IMR-90 (cell line): ENCODE results near the gene THADA. TPM values are rescaled to one million over a fixed set of nuclear protein-coding genes. Genes with fewer than 3 reads are reported as not detected.

ENCODE experiments used
- ATAC-seq: fragments of 200-7000 bp; cut with Tn5 transposase; 2 replicates; pipeline ENCODE4 v1.9.1; 2020; ENCODE audit warnings: low read depth, mild to moderate bottlenecking, moderate library complexity
- BruUV-seq: library from RNA; stranded (reverse); fragments of 400-500 nt; replicated peaks from 2 replicates; lab custom pipeline; 2021; lab: Mats Ljungman, UMichigan
- CTCF ChIA-PET: fragments of 300-600 bp; formaldehyde crosslinking; extraction: SDS; loops from one replicate; lab custom pipeline; 2021; ENCODE audit warnings: antibody characterized with exemption; lab: Yijun Ruan, JAX
- POLR2A ChIA-PET: fragments of 300-600 bp; sonication (Branson Sonifier 250); formaldehyde crosslinking; loops from one replicate; lab custom pipeline; 2022; ENCODE audit warnings: antibody characterized with exemption; ENCODE audit not compliant: unreplicated experiment; lab: Charles Lee
- DNase-seq: peaks from one replicate; pipeline ENCODE4 v3.0.0; 2013
- H2AFZ ChIP-seq: replicated peaks from 2 replicates; pipeline ENCODE3; 2013; ENCODE audit warnings: low read length, mild to moderate bottlenecking; ENCODE audit not compliant: poor library complexity
- H2AK5ac ChIP-seq: 2 replicates; pipeline ENCODE4 v1.6.1; 2013; ENCODE audit warnings: low read depth, low read length, inconsistent platforms
- H2AK9ac ChIP-seq: replicated peaks from 2 replicates; pipeline ENCODE3; 2013; ENCODE audit warnings: mild to moderate bottlenecking, low read depth, low read length, moderate library complexity; ENCODE audit not compliant: poor library complexity
- H2BK120ac ChIP-seq: 2 replicates; pipeline ENCODE4 v1.6.1; 2013; ENCODE audit warnings: low read depth, low read length, inconsistent platforms
- H2BK15ac ChIP-seq: 3 replicates; pipeline ENCODE4 v1.6.1; 2013; ENCODE audit warnings: low read depth, low read length, inconsistent platforms
- H2BK20ac ChIP-seq: 2 replicates; pipeline ENCODE4 v1.6.1; 2013; ENCODE audit warnings: low read depth, mild to moderate bottlenecking, inconsistent platforms, low read length, moderate library complexity
- H2BK5ac ChIP-seq: 2 replicates; pipeline ENCODE4 v1.6.1; 2013; ENCODE audit warnings: mild to moderate bottlenecking, low read depth, low read length, inconsistent platforms; ENCODE audit not compliant: poor library complexity, severe bottlenecking
- H3K14ac ChIP-seq: replicated peaks from 2 replicates; pipeline ENCODE4 v1.6.1; 2013; ENCODE audit warnings: low read depth, low read length, inconsistent platforms
- H3K18ac ChIP-seq: 2 replicates; pipeline ENCODE4 v1.6.1; 2013; ENCODE audit warnings: low read depth, low read length, control low read depth
- H3K23ac ChIP-seq: 2 replicates; pipeline ENCODE4 v1.6.1; 2013; ENCODE audit warnings: low read depth, low read length, inconsistent platforms
- H3K27ac ChIP-seq: 2 replicates; pipeline ENCODE4 v1.5.1; 2013; ENCODE audit warnings: mild to moderate bottlenecking, control low read depth, low read length; ENCODE audit not compliant: insufficient read depth
- H3K27me3 ChIP-seq: 2 replicates; pipeline ENCODE4 v1.6.1; 2013; ENCODE audit warnings: low read length; ENCODE audit not compliant: control insufficient read depth, insufficient read depth
- H3K36me3 ChIP-seq: 2 replicates; pipeline ENCODE4 v1.6.1; 2013; ENCODE audit warnings: low read length, mixed read lengths; ENCODE audit not compliant: control insufficient read depth, insufficient read depth
- H3K4ac ChIP-seq: 2 replicates; pipeline ENCODE4 v1.6.1; 2013; ENCODE audit warnings: low read depth, low read length, inconsistent platforms
- H3K4me1 ChIP-seq: 2 replicates; pipeline ENCODE4 v1.6.1; 2013; ENCODE audit warnings: low read length, mixed read lengths; ENCODE audit not compliant: control insufficient read depth, insufficient read depth
- H3K4me2 ChIP-seq: 2 replicates; pipeline ENCODE4 v1.6.1; 2013; ENCODE audit warnings: low read depth, mild to moderate bottlenecking, control low read depth, low read length, moderate library complexity
- H3K4me3 ChIP-seq: 2 replicates; pipeline ENCODE4 v1.5.1; 2013; ENCODE audit warnings: low read depth, mild to moderate bottlenecking, control low read depth, low read length, moderate library complexity; ENCODE audit not compliant: insufficient read depth
- H3K56ac ChIP-seq: 2 replicates; pipeline ENCODE4 v1.6.1; 2013; ENCODE audit warnings: low read length, inconsistent platforms; ENCODE audit not compliant: insufficient read depth; ENCODE audit errors: extremely low read depth
- H3K79me1 ChIP-seq, 2 experiments: 2 replicates each; pipeline ENCODE4 v1.6.1; 2013; ENCODE audit warnings: low read length in 2 of 2, inconsistent platforms in 1 of 2, low read depth in 1 of 2
- H3K9ac ChIP-seq: 2 replicates; pipeline ENCODE4 v1.6.1; 2013; ENCODE audit warnings: low read depth, low read length, control low read depth
- H3K9me1 ChIP-seq: 2 replicates; pipeline ENCODE4 v1.6.1; 2013; ENCODE audit warnings: low read length, inconsistent platforms; ENCODE audit not compliant: insufficient read depth
- H3K9me3 ChIP-seq: 2 replicates; pipeline ENCODE4 v1.6.1; 2013; ENCODE audit warnings: low read length; ENCODE audit not compliant: control insufficient read depth, insufficient read depth
- H4K20me1 ChIP-seq: 2 replicates; pipeline ENCODE4 v1.6.1; 2013; ENCODE audit warnings: low read length, inconsistent platforms; ENCODE audit not compliant: insufficient read depth
- H4K5ac ChIP-seq: 2 replicates; pipeline ENCODE4 v1.6.1; 2013; ENCODE audit warnings: mild to moderate bottlenecking, low read depth, low read length, control low read depth
- H4K8ac ChIP-seq, 2 experiments: 2 replicates each; pipeline ENCODE4 v1.6.1; 2013; ENCODE audit warnings: low read depth in 2 of 2, low read length in 2 of 2, control low read depth in 1 of 2, inconsistent platforms in 1 of 2
- H4K91ac ChIP-seq: 2 replicates; pipeline ENCODE4 v1.6.1; 2013; ENCODE audit warnings: low read depth, low read length, inconsistent platforms; ENCODE audit not compliant: insufficient read depth
- CHD1 ChIP-seq: IDR thresholded peaks from 2 replicates; pipeline ENCODE4 v1.6.1; 2012; ENCODE audit warnings: low read depth, low read length, improper control_type of control experiment
- CTCF ChIP-seq: conservative IDR thresholded peaks from 2 replicates; pipeline ENCODE4 v1.5.1; 2012; ENCODE audit warnings: mild to moderate bottlenecking, low read depth, low read length, improper control_type of control experiment
- MAZ ChIP-seq: IDR thresholded peaks from 2 replicates; pipeline ENCODE4 v1.6.1; 2012; ENCODE audit warnings: low read depth, mild to moderate bottlenecking, low read length, improper control_type of control experiment, moderate library complexity, borderline replicate concordance
- NFE2L2 ChIP-seq: fragments of 150-350 bp; IDR thresholded peaks from 2 replicates; pipeline ENCODE4 v1.6.1; 2016; ENCODE audit warnings: low read depth, mild to moderate bottlenecking, low read length
- SMC3 ChIP-seq: fragments of 150-350 bp; IDR thresholded peaks from 2 replicates; pipeline ENCODE4 v1.6.1; 2016; ENCODE audit warnings: low read depth, mild to moderate bottlenecking, antibody characterized with exemption, low read length, moderate library complexity
- WGBS, 2 experiments: methylation state at CpG; one replicate each; pipeline versions ENCODE4 v1.1.5 to v1.1.7; 2013; ENCODE audit warnings: missing lambda C conversion rate in 2 of 2; ENCODE audit not compliant: insufficient read length in 1 of 2; ENCODE audit errors: extremely low coverage in 2 of 2; 5-methylcytosine and 5-hydroxymethylcytosine counted together
- dilution Hi-C: fragments of 300-500 bp; cut with HindIII; formaldehyde crosslinking; loops from one replicate; pipeline ENCODE4 v1.14.3; 2018; ENCODE audit warnings: low sequenced_read_pairs; ENCODE audit not compliant: unreplicated experiment
- in situ Hi-C: fragments of 300-500 bp; cut with MboI; formaldehyde crosslinking; loops from 3 replicates; pipeline ENCODE4 v1.14.3; 2019; ENCODE audit warnings: low sequenced_read_pairs, inconsistent platforms, mixed read lengths
- intact Hi-C: fragments of 100-400 bp; cut with micrococcal nuclease; formaldehyde crosslinking; loops from 2 replicates; pipeline ENCODE4 v1.10.0; 2022
- polyA plus RNA-seq, 3 experiments: library from polyadenylated mRNA; depleted of rRNA; stranded (reverse); fragments of >200 nt; gene quantifications; 2 replicates each; pipeline ENCODE4 v1.2.3, GENCODE V29; 2012; ENCODE audit warnings: low replicate concordance in 1 of 3
- total RNA-seq: library from RNA; depleted of rRNA; stranded (reverse); fragments of >200 nt; gene quantifications from 2 replicates; pipeline ENCODE4 v1.2.3, GENCODE V29; 2012

The THADA gene
- total and polyA plus RNA-seq, 2 of the 4 experiments (the other 2 are of a cell fraction) = 10.5 to 21.3 TPM

DNA sequence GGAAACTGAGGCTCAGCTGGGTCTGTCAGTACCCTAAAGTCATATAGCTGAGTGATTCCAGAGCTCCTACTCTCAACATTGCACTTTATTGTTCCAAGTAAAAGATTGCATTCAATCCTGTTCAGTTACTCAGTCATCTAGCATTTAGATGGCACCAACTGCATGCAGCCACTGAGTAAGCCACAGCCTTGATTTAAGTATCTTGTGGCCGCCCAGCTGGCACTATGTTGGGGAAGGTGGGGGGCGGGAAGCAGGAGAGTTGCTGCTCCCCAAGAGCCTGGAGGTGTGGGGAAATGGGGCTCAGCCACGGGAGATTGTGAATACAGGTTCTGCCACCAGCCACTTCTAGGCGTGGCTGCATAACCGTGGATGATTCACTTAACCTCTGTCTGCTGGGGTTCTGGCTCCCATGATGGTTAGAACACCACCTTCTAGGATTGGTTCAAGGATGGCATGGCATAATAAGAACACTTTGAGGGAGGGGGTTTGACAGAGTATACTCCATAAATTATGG, 386.6 kb downstream of the THADA start:
- H3K79me1 ChIP-seq = no peaks in the 10 kb centered on the region
- no peak overlapping the region for H3K4me2 ChIP-seq
- ChIA-PET CTCF (interaction anchor here (1.3 kb wide), 1 partner anchor 21 kb away, joined by 4 read pairs; no protein-coding TSS in a partner anchor), POLR2A (no interaction called here)
- no peaks in the 10 kb centered on the region for H4K20me1 ChIP-seq
- DNase-seq (no peak), ATAC-seq (no peak)
- H4K8ac ChIP-seq = no peak overlapping the region
- H3K9ac ChIP-seq = no peak overlapping the region
- H3K36me3 ChIP-seq = no peaks in the 10 kb centered on the region
- intact Hi-C loops (no loop called here), in situ Hi-C loops (no loop called here), dilution Hi-C loops (no loop called here)
- no peaks in the 10 kb centered on the region for H3K9me3 ChIP-seq
- no TSS peak for BruUV-seq
- H3K4me3 ChIP-seq = no peak overlapping the region
- H2AK5ac ChIP-seq = no peak overlapping the region
- no peak overlapping the region for H4K91ac ChIP-seq
- no peak overlapping the region for H3K23ac ChIP-seq
- peaks cover 6% of the 10 kb centered on the region; the same call in 1 of the 2 replicates for H3K9me1 ChIP-seq
- no peak overlapping the region for H2BK120ac ChIP-seq
- H3K56ac ChIP-seq = no peak overlapping the region
- TF ChIP-seq NFE2L2 (no peak), CTCF (no peak), MAZ (no peak), SMC3 (no peak), CHD1 (no peak)
- H3K4ac ChIP-seq = no peak overlapping the region
- H2AFZ ChIP-seq = no peak overlapping the region
- H2BK20ac ChIP-seq = no peak overlapping the region
- H3K27ac ChIP-seq = no peak overlapping the region
- no peak overlapping the region for H4K5ac ChIP-seq
- H3K14ac ChIP-seq = no peak overlapping the region
- H2BK5ac ChIP-seq = no peak overlapping the region
- H3K4me1 ChIP-seq = peaks cover 8% of the 10 kb centered on the region
- no peak overlapping the region for H2AK9ac ChIP-seq
- H2BK15ac ChIP-seq = no peak overlapping the region
- no peak overlapping the region for H3K18ac ChIP-seq
- no peaks in the 10 kb centered on the region; the same call in 1 of the 2 replicates for H3K27me3 ChIP-seq
- WGBS, 2 experiments = 83% methylated on average over 3 of the region's 5 CpGs; no CpG with 5 or more reads in 1 of the 2 experiments
